Common myeloid progenitor, CD34-positive (primary cell): ENCODE measurements around the gene CDH23.

Experiments used
- CTCF ChIA-PET: fragments of 350-600 bp; sonication (Branson Sonifier 250); formaldehyde crosslinking; loops from one replicate; lab custom pipeline; 2021; ENCODE audit warnings: antibody characterized with exemption; lab: Charles Lee
- POLR2A ChIA-PET: fragments of 350-600 bp; sonication (Branson Sonifier 250); formaldehyde crosslinking; loops from one replicate; lab custom pipeline; 2021; ENCODE audit warnings: antibody characterized with exemption; lab: Charles Lee
- DNase-seq, 3 donors: peaks; one replicate each; pipeline versions ENCODE4 v3.0.0 to v3.0.0-alpha.2; 2013
- H3K27ac ChIP-seq, 2 experiments: 1 replicate in 1 of 2; 2 replicates in 1 of 2; pipeline ENCODE4 v1.7.0; 2013; ENCODE audit warnings: inconsistent platforms in 2 of 2, low read length in 2 of 2, mild to moderate bottlenecking in 2 of 2, low read depth in 1 of 2, moderate library complexity in 1 of 2; ENCODE audit not compliant: severe bottlenecking in 2 of 2, insufficient read depth in 1 of 2, poor library complexity in 1 of 2
- H3K27me3 ChIP-seq, 5 experiments: replicated peaks in 2 of 5; 1 replicate in 3 of 5; 2 replicates in 2 of 5; pipeline versions ENCODE4 v1.6.1 to v1.7.0; 2013; ENCODE audit warnings: low read length in 4 of 5, mild to moderate bottlenecking in 2 of 5, moderate library complexity in 2 of 5, inconsistent platforms in 1 of 5; ENCODE audit not compliant: insufficient read depth in 5 of 5, control insufficient read depth in 4 of 5
- H3K36me3 ChIP-seq, 4 experiments: 1 replicate in 2 of 4; 2 replicates in 2 of 4; pipeline versions ENCODE4 v1.6.1 to v1.7.0; 2013; ENCODE audit warnings: low read length in 3 of 4, control low read depth in 1 of 4, mild to moderate bottlenecking in 1 of 4; ENCODE audit not compliant: control insufficient read depth in 4 of 4, insufficient read depth in 4 of 4
- H3K4me1 ChIP-seq, 4 experiments: 1 replicate in 3 of 4; 2 replicates in 1 of 4; pipeline versions ENCODE4 v1.6.1 to v1.7.1; 2013; ENCODE audit warnings: low read length in 3 of 4, mild to moderate bottlenecking in 3 of 4, control low read depth in 1 of 4, inconsistent platforms in 1 of 4, moderate library complexity in 1 of 4; ENCODE audit not compliant: control insufficient read depth in 4 of 4, insufficient read depth in 4 of 4; ENCODE audit errors: control extremely low read depth in 1 of 4
- H3K4me3 ChIP-seq, 7 experiments: 1 replicate in 4 of 7; 2 replicates in 3 of 7; pipeline versions ENCODE4 v1.5.1 to v1.7.0; 2013; ENCODE audit warnings: mild to moderate bottlenecking in 7 of 7, low read length in 6 of 7, moderate library complexity in 6 of 7, inconsistent platforms in 2 of 7, low read depth in 2 of 7, control low read depth in 1 of 7; ENCODE audit not compliant: insufficient read depth in 4 of 7, control insufficient read depth in 1 of 7; ENCODE audit errors: extremely low read depth in 1 of 7
- H3K9me3 ChIP-seq, 5 experiments: 1 replicate in 4 of 5; 2 replicates in 1 of 5; pipeline versions ENCODE4 v1.6.1 to v1.7.1; 2013; ENCODE audit warnings: low read length in 4 of 5, mild to moderate bottlenecking in 2 of 5, inconsistent platforms in 1 of 5, low read depth in 1 of 5, moderate library complexity in 1 of 5; ENCODE audit not compliant: control insufficient read depth in 4 of 5, insufficient read depth in 2 of 5; ENCODE audit errors: control extremely low read depth in 1 of 5
- WGBS: methylation state at CpG from one replicate; pipeline ENCODE4 v1.1.5; 2013; ENCODE audit not compliant: insufficient coverage; 5-methylcytosine and 5-hydroxymethylcytosine counted together

CDH23 gene

DNA sequence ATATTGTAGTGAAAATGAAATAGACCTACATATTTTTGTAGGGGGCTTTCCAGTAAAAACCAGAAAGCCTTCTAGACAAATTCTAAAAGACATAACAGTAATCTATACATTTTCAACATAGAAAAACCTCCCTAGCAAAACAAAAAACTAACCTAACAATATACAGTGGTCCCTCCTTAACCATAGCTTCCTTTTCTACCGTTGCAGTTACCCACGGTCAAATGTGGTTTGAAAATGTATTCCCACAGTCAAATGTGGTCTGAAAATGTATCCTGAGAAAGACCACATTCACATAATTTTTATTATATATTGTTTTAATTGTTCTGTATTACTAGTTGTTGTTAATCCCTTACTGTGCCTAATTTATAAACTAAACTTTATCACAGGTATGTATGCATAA lies 448.0 kb downstream of the CDH23 start:
- no peaks in the 10 kb centered on the region for H3K27me3 ChIP-seq
- H3K4me1 ChIP-seq = peaks cover 0 to 36% (median 11%) of the 10 kb centered on the region in 4 experiments
- H3K36me3 ChIP-seq = peaks cover 0 to 5% (median 1%) of the 10 kb centered on the region in 4 experiments
- ChIA-PET CTCF (interaction anchor here (0.9 to 1.9 kb wide), 4 partner anchors 9 to 52 kb away, joined by 4 to 8 read pairs (median 5); no protein-coding TSS in a partner anchor), POLR2A (interaction anchor here (0.6 to 0.7 kb wide), 2 partner anchors 37 to 116 kb away, joined by 3 read pairs; no protein-coding TSS in a partner anchor)
- H3K27ac ChIP-seq = no peak overlapping the region
- no peaks in the 10 kb centered on the region for H3K9me3 ChIP-seq
- no CpG with 5 or more reads among the region's 2 CpGs for WGBS
- H3K4me3 ChIP-seq = no peak overlapping the region
- peak in 2 of 3 donors; percentile 45 to 48 for DNase-seq

DNA sequence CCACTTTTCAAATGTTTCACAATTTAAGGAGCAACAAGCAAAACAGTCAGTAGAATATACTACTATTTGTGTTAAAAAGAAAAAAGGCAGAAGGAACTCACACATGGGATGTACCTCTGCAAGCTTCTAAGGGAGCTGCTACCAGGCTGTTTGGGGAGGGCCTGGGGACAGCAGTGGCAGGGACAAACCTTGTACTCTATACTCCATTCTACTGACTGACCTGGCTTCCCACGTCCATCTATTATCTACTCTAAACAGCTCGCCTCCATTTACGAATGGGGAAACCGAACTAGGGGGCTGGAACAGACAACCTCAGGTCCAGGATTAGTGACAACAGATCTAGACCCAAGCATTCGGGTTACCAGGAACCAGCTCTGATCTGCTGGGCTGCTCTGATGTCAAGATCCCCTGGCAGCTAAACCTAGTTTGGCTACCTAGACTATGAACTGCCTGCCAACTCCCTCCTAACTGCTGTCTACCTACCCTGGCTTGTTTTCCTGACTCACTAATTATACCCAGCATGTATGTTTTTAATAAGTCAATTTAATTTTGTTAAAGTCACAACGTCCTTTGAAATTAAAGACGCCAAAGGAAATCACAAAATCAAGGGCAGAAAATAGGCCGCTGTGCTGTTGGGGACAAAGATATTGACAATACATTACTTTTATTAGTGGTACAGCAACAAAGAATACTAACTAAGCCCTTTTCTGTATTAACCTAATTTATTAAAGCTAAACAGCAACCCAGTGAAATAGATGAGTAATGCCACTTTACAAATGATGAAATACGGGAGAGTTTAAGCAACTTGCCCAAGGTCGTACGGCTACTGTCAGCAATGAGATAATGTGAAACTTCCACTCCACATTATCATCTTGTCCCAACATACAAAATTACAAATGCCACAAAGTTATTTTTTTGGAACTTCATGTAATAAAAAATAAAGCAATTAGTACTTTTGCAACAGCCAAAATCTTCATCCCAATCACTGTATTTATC lies 449.0 kb downstream of the CDH23 start:
- ChIA-PET CTCF (interaction anchor here (0.6 to 1.9 kb wide), 6 partner anchors 8 to 203 kb away, joined by 3 to 8 read pairs (median 4); no protein-coding TSS in a partner anchor), POLR2A (no interaction called here)
- WGBS = 100% methylated on average over 7 of the region's 11 CpGs
- peaks cover 9 to 47% (median 19%) of the 10 kb centered on the region in 4 experiments for H3K4me1 ChIP-seq
- H3K27me3 ChIP-seq = no peaks in the 10 kb centered on the region
- no peak for DNase-seq
- no peaks in the 10 kb centered on the region for H3K9me3 ChIP-seq
- H3K4me3 ChIP-seq = no peak overlapping the region
- H3K27ac ChIP-seq = no peak overlapping the region
- H3K36me3 ChIP-seq = peaks cover 0 to 3% (median 1%) of the 10 kb centered on the region in 4 experiments

GRCh38 chr10:71846816-71847215 lies 450.1 kb downstream of the CDH23 start:
- Histone ChIP-seq H3K27ac (no peak overlapping the region), H3K27me3 (no peaks in the 10 kb centered on the region), H3K4me1 (peaks cover 9 to 53% (median 26%) of the 10 kb centered on the region in 4 experiments), H3K36me3 (peaks cover 0 to 3% (median 1%) of the 10 kb centered on the region in 4 experiments), H3K9me3 (no peaks in the 10 kb centered on the region), H3K4me3 (no peak overlapping the region)
- WGBS = 92% methylated on average over 3 of the region's 3 CpGs
- ChIA-PET POLR2A (no interaction called here), CTCF (no interaction called here)
- DNase-seq = no peak

DNA sequence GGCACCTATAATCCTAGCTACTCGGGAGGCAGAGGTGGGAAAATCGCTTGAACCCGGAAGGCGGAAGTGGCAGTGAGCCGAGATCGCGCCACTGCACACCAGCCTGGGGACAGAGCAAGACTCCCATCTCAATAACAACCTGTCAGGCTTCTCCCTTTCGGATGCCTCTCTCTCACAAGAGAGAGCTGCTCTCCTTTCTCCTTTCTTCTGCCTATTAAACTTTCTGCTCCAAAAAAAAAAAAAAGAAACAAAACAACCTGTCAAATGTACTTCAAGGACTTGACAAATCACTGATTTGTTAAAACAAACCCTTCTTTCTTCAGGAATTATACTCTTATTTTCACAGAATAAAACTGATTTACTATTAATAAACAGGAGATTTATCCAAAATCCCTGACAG lies 450.7 kb downstream of the CDH23 start:
- Histone ChIP-seq H3K9me3 (no peaks in the 10 kb centered on the region), H3K4me1 (peaks cover 9 to 57% (median 31%) of the 10 kb centered on the region in 4 experiments), H3K27ac (no peak overlapping the region), H3K4me3 (no peak overlapping the region), H3K27me3 (no peaks in the 10 kb centered on the region), H3K36me3 (peaks cover 0 to 3% (median 1%) of the 10 kb centered on the region in 4 experiments)
- whole genome bisulfite sequencing = 99% methylated on average over 8 of the region's 8 CpGs
- POLR2A ChIA-PET = no interaction called here
- no peak for DNase-seq
- CTCF ChIA-PET = interaction anchor here (0.7 kb wide), 2 partner anchors 13 to 49 kb away, joined by 3 read pairs; no protein-coding TSS in a partner anchor

DNA sequence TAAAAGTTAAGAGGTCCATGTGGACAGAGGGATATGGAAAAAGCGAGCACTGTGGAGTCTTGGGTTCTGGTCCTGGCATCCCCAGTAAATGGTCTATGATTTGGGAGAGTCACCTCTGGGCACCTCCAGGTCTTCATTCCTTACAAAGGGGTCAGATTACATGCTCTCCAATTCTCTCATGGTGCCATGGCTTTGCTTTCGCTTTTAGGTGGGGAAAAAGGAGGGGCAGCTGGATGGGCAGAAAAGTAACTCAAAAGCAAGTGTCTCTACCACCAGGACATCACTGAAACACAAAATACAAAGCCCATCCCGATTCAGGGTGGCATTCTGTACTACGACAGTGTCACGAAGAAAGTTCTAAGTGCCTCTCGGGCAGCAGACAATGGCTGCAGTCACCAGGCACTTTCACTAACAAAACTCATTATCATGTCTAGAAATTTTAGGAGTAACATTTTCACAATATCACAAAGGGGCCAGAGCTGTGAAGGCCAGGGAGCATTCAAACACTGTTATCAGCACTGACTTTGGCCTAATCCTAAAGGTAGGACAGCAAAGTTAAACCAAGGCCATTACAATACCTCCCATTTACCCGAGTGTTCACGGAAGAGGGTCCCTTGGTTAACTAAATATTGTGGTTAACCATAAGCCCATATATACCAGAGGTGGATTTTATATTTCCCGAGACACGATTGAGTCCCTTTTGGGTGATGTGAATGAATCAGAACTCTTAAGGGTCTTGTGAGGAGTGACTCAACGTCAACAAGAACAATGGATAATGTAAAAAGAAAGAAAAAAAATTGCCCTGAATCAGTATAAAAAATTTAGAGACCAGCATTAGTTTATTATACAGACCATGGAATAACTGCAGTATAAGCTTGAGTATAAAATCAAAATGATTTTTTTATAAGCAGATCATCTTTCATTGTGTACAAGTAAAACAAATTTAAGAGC lies 451.9 kb downstream of the CDH23 start:
- Histone ChIP-seq H3K27ac (no peak overlapping the region), H3K36me3 (peaks cover 0 to 3% (median 0%) of the 10 kb centered on the region in 4 experiments), H3K27me3 (no peaks in the 10 kb centered on the region), H3K9me3 (no peaks in the 10 kb centered on the region), H3K4me1 (peaks cover 9 to 49% (median 32%) of the 10 kb centered on the region in 4 experiments), H3K4me3 (peak overlapping the region in 1 of 7 experiments; percentile 5)
- no peak for DNase-seq
- POLR2A ChIA-PET = no interaction called here
- CTCF ChIA-PET = interaction anchor here (1.1 to 1.3 kb wide), 3 partner anchors 10 to 30 kb away, joined by 3 to 4 read pairs (median 3); no protein-coding TSS in a partner anchor
- WGBS = 86% methylated on average over 7 of the region's 11 CpGs

- peaks cover 0 to 3% (median 0%) of the 10 kb centered on the region in 4 experiments for H3K36me3 ChIP-seq
- 98% methylated on average over 14 of the region's 17 CpGs for WGBS
- no peaks in the 10 kb centered on the region for H3K27me3 ChIP-seq
- ChIA-PET POLR2A (no interaction called here), CTCF (interaction anchor here (1.3 to 1.5 kb wide), 2 partner anchors 29 to 47 kb away, joined by 3 to 5 read pairs; no protein-coding TSS in a partner anchor)
- H3K4me3 ChIP-seq = peak overlapping the region in 2 of 7 experiments; percentile 78 to 97
- H3K4me1 ChIP-seq = peaks cover 9 to 47% (median 28%) of the 10 kb centered on the region in 4 experiments
- H3K9me3 ChIP-seq = no peaks in the 10 kb centered on the region
- no peak for DNase-seq
- H3K27ac ChIP-seq = no peak overlapping the region
Measured at GRCh38 chr10:71849461-71849908, 452.8 kb downstream of the CDH23 start.
